HG03439 (cell line): ENCODE results near the gene IGFL1.
"Not testable (repeated sequence)": the region's sequence is repeated elsewhere in the genome, so short reads cannot be mapped to it uniquely, and the experiment has no call there.

Experiments
- ATAC-seq: cut with Tn5 transposase; IDR thresholded peaks from one replicate; pipeline ENCODE4 v1.9.1; 2021; ENCODE audit warnings: mild to moderate bottlenecking, moderate library complexity; ENCODE audit not compliant: unreplicated experiment

Gene IGFL1

DNA sequence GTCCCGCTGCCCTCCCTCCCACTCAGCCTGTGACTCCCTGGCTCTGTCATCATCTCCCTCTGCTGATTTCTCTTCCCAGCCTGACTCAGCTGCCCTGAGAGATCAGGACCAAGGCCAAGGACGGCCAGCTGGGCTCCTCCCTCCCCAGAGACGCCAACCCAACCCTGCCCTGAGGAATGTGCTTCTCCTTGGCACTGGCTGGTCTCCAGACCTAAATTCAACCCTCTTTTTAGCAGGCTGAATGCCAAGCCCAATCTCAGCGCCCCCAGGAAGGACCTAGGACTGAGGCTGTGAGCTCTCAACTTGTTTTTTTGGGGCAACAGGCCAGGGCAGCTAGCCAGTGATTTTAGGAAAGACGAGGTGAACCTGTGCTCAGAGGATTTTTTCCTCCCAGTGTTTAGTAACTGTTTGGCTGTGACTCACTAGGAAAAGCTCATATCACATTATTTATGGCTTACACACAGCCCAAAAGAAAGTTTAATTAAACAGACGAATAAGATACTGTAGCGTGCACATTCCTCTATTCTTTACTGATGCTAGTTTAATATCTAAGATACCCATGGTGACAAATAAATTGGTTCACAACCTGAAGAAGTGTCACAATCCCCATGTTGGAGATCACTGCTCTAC lies 7.4 kb upstream of the IGFL1 start:
- no peak for ATAC-seq

DNA sequence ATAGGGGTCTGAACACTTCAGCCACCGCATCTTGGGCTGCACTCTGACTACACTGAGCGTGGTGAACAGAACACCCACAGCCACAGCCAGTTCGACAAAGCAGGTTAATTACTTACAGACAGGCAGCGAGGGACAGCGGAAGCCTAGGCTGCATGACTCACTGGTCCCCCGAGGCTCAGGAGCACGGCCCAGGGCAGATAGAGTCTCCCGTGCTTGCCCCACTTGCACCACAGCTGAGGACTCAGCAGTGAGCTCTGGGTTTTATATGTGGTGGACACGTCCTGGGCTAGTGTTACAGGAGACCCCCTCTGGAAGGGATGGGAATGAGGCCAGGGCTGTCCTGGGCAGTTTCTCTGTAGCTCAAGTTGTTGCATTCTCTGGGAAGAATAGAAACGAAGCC lies 5.8 kb upstream of the IGFL1 start:
- not testable (repeated sequence) for ATAC-seq

DNA sequence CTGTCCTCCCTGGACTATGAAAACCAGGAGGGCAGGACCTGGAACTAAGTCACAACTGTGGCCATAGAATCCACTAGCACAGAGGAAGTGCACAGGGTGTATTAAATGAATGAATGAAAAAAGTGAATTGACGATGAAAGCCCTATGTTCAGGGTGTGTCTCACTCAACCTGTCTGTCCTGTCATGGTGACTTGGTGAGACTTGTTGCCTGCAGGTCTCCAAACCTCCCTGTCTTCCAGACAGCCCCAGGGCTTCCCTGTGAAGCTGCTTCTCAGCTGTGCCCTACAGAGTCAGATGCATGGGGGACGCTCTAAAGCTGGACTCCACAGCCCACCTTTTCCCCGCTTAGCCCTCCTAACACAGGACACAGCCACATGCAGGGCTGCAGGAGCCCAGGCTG lies 4.8 kb upstream of the IGFL1 start:
- no peak for ATAC-seq

DNA sequence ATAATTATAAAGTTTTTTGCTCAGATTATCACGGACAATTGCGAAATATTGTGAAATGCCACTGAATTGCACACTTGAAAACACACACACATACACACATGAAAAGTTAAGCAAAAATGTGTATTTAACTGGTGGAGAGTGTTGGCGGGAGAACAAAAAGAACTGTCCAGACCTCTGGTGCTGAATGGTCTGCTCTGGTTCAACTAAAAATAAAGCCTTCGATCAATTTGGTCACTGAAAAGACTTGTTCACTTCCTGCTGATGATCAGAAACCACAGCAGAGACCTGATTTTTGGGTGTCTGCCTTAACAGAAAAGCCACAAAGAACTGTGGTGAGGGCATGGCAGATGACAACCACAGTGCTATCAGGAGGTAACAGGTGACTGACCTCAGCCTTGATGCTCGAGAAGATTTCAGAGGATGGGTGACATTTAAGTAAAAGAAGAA lies 4.0 kb upstream of the IGFL1 start:
- ATAC-seq, result no peak

DNA sequence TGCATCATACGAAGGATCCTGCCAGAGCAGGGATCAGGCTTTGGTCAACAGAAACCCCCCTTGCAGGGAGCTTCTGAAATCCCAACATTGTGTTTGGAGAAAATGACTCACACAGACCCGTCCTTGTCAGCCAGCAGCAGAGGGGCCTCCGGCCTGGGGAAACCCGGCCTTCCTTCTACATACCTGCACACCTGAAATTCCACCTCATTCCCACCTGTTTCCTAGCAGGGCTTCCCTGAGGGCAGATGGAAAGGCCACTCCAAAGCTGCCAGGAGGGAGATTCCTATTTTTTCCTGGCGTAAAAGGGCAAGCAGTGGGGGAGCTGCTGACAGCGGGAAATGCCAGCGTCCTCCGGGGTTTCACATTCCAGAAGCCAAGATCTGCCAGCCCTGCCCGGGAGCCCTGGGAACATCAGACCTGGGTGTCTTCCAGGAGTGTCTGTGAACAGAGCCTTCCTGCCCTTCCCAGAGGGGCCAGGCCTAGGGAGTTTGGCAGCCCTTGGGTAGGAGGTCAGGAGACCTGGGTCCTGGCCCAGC lies 3.0 kb upstream of the IGFL1 start:
- no peak for ATAC-seq

DNA sequence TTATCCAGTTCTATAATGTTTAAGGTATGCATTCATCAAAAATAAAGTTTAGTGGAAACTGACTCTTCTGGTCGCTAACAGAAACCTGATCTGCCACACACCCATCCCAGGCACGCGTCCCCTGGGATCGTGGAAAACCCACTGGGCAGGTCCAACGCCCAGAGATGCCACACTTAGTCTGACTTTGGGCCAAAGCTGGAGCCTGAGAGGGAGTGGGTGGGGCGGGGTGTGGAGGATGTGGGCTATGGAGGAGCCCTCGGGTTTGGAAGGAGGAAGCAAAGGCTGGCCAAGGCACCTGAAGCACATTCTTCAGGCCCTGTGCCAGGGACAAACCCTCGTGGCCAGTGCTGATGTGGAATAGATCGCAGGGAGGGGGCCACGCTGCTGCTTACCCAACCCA lies 2.5 kb downstream of the IGFL1 start:
- no peak for ATAC-seq

DNA sequence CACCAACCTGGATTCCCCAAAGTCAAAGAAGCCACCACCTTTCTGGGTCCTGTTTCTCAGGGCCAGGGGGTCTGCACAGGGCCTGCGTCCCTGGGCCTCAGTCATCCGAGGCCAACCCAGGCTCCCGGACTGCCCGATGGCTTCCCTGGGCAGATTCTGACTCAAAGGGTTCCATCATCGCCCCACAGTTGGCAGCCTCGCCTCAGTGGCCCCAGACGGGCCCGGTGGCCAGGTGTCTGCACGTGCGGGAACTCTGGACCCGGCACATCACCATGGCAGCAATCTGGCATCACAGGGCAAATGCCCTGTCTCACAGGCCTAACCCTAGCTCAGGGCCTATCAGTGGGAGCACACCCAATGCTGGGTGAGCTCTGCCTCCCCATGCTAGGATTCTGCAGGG lies 2.9 kb downstream of the IGFL1 start:
- no peak for ATAC-seq

DNA sequence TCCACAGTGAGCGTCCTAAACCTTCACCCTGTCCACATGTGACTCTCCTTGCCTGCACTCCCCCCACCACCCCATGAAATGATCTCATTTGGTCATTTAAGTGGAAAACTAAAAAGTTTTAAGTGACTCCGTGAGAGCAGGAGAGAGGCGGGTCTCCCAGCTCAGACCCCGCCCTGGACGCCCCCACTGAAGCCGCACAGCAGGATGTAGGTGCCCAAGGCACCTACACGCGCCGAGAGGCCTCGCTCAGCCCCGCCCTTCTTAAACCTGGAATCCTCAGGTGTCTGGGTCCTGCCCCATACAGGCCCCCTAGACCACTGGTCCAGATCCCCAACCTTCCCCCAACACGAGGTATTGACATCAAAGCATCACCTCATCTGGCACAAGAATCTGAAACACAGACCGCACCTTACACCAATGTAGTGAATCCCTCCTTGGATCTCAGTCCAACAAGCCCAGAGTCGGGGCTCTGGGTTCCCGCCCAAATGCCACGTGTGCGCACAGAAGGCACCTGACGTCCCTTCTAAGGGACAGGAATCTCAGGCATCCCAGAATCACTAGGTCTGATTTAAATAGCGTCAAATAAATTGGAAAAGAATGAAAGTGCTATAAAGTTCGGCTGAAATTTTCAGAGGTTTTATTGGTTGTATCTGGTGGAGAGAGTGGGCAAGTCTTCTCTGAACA lies 3.5 kb downstream of the IGFL1 start:
- no peak for ATAC-seq

DNA sequence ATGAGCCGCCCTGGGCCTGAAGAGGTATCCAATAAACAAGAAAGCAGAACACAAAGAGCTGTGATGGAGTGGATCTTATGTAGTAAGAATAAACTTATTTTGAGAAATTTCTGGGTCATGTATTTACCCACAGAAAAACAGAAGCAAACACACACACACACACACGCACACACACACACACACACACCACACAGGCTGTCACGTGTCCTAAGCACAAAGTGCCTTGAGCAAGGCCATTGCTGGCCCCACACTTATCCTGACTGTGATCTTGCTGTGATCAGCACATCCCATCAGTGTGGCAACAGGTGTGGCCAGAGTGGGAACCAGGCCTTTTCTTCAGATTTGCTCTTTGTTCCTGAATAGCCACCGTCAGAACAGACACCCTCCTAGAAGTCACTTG lies 4.3 kb downstream of the IGFL1 start:
- ATAC-seq, result not testable (repeated sequence)

DNA sequence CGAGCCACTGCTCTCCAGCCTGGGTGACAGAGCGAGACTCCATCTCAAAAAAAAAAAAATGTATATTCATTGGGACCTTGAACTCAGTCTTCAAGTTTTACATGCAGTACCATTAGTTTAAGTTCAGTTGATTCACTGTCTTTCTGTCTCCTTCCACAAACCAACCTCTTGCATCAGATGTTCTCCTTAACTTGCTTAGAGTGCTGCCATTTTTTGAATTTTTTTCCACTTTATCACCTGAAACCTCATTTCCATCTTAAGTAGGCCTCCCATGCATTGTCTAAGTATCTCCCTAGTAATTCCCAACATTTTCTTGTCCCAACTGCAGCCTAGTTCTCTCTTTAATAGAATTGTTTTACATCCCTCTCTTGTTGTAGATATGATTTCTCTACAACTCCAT lies 8.6 kb downstream of the IGFL1 start:
- not testable (repeated sequence) for ATAC-seq

DNA sequence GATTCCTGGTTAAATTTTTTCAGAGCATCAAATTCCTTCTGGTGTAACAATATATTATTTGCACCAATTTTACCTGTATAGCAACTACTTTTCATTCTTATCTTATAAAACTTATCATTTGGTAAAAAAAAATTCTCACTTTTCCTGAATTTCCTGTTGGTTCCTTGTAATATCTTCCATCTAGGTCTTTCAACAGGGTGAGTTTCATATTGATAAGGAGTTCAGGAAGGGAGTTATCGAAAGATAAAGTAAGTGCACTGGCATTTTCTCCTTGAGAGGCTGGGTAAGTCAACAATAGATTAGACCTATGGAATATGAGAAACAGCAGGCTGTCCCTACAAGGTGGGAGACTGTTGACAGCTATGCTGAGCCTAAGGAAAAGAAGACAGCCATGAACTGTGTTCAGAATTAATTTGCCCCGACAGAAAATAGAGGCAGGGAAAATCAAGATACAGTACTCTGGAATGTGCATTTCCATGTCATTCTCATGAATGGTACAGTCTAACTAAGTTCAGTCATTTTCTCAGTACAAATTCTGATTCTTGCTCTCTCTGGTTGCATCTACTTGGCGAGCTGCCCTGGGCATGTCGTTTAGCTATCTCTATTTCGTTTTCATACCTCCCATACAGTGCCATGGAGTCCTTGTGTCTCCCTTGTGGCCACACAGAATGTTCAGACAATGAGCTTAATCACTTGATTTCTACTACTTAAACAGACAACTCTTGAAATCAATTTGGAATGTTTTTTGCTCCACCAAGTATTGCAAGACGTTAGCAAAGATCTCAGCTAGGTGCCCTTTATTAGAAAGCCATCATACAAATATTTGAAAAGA lies 9.9 kb downstream of the IGFL1 start:
- ATAC-seq, result no peak

DNA sequence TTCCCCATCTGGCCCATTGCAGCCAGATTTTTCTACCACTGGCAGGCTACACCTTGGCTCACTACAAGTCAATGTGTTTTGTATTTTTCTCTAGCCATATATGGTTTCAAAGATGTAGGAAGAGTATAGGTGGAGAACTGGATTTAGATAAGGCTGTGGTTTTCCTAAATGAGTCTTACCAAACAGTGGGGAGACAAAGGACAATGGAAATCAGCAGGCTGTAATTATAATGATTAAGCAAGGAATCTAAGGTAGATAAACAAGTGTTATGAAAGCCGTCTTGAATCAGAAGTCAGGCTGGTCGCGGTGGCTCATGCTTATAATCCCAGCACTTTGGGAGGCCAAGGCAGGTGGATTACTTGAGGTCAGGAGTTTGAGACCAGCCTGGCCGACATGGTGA lies 11.2 kb downstream of the IGFL1 start:
- ATAC-seq, result no peak

DNA sequence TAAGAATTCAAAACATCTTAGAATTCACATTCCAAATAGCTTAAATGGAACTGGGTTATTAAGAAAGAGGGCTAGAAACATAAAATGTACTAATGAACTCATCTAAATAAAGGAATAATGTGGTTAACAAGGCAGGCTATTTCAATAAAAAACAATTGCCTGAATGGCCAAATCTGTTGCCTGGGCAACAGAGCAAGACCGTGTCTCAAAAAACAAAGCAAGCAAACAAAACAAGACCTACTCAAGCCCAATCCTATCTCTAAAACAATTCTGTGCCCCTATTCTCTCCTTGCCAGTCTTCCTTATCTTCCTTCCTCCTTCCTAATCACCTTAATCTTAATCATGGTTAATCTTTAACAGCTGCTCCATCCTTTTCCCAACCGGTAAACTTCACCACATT lies 12.1 kb downstream of the IGFL1 start:
- ATAC-seq, result no peak

DNA sequence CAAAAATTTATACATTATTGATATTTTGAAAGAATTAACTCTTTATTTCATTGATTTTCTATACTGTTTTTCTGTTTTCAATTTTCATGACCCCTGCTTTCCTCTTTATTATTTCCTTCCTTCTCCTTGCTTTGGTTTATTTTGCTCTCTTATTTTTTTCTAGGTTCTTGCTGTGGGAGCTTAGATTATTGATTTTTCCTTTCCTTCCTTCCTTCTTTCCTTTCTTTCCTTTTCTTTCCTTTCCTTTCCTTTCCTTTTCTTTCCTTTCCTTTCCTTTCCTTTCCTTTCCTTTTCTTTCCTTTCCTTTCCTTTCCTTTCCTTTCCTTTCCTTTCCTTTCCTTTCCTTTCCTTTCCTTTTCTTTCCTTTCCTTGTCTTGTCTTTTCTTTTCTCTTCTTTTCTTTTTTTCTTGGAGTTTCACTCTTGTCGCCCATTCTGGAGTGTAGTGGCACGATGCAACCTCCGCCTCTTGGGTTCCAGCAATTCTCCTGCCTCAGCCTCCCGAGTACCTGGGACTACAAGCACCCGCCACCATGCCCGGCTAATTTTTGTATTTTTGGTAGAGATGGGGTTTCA lies 13.6 kb downstream of the IGFL1 start:
- not testable (repeated sequence) for ATAC-seq

DNA sequence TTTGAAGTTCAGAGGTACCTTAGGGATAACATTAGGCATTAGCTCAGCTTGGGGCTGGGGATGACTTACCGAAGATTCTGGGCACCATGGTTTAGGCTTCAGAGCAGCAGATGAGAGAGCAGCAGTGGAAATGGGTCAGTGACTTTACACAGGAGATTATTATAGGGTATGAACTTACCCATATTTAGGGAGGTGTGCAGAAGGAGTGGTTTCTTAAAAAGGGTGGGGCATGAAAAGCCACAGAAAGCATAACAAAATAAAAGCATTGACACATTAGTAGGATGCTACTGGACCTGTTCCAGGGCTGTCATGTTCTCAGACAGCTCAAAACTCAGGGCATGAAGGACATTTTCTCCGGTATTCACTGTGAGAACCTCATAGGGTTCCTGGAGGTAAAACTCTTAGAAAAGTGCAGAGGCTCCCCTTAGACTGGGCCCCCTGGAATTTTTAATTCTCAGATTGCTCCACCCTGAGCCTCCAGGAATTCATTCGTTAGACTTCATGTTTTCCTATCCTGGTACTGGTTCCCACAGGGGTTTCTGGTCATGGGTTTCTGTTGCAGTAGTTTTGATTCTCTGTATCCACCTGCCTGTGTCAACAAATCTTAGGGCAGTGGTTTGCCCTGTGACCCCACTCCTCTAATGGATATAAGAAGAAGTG lies 20.7 kb downstream of the IGFL1 start:
- no peak for ATAC-seq

DNA sequence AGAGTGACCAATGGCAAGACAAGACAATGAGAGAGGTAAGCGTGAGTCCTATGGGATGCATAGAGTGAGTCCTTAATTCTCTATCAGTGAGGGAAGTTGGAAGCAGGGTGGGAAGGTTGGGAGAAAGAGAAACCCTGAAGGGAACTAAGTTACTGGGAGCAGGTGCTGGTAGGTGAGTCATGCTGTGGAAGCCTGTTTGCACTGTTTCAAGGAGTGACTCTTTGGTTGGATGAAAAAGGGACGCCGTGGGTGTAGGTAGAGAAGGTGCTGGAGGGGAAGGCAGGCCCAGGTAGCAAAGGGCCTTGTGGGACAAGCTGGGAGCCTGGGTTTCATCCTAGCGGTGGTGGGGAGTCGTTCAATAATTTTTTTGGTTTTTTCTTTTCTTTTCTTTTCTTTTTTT lies 21.9 kb downstream of the IGFL1 start:
- no peak for ATAC-seq

DNA sequence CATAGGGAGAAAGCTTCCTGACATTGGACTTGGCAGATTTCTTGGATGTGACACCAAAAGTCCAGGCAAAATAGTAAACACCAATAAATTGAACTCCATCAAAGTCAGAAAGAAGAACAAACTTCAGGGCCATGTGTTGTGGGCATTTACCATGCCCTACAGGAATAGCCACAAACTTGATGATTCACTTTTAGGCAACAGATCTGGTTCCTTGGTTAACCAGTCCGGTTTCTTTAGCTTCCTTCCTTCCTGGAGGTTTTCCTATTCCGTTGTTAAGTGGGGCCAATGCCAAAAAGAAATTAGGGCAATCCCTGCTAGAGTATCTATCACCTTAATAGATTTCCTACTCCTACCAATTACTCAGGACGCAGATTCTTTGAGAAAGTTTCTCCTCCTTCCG lies 25.2 kb downstream of the IGFL1 start:
- ATAC-seq, result no peak

DNA sequence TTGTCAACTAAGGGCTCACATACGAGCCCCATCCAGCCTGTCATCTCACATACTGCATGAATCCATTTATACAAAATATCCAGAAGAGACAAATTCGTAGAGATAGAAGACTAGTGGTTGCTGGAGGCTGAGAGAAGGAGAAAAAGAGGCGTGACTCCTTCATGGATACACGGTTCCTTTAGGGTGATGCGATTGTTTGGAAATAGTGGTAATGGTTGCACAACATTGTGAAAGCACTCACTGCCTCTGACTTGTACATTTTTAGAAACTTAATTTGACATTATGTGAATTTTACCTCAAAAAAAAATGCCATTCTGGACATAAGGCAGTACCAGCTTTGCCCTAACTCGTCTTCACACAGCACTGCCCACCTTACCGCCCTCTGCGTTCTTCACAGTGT lies 27.3 kb downstream of the IGFL1 start:
- no peak for ATAC-seq

DNA sequence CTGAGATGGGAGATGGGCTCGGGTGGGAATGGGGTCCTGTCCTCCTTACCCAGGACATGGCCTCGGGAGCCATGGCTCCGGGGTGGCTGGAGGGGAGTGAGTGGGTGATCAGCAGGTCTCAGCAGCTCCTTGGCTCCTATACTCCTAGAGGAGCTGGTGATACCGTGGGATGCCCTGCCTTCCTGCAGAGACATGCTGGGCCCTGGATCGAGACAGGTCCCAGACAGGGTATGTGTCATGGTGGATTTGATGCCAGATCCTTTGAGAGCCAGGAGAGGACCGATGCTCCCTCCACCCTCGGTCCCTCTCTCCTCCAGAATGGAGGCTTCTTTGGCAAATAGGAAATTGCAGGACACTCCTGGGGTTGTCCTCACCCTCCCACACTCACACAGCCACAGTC lies 32.0 kb downstream of the IGFL1 start:
- ATAC-seq, result not testable (repeated sequence)

DNA sequence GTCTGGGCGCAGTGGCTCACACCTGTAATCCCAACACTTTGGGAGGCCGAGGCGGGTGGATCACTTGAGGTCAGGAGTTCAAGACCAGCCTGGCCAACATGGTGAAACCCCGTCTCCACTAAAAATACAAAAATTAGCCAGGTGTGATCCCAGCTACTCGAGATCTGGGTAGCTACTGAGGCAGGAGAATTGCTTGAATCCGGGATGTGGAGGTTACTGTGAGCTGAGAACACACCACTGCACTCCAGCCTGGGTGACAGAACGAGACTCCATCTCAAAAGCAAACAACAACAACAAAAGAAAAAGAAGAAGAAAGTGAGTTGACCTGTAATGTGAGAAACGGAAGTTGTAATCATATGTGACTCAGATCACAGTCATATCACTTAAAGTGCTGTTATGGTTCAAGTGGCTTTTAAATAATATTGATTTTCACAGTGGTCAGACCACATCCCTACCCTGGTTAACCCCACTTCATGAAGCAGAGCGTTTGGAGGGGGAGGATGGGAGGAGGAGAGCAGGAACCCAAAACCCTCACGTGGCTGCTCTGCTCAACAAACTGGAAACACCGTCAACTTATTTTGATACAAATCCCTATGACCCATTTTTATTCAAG lies 33.2 kb downstream of the IGFL1 start:
- ATAC-seq, result not testable (repeated sequence)
